ENCODE results near the gene BTNL9.
"Not testable (repeated sequence)": the region's sequence is repeated elsewhere in the genome, so short reads cannot be mapped to it uniquely, and the experiment has no call there.

BTNL9 gene

GRCh38 chr5:181042722-181043121 is 2.7 kb downstream of the BTNL9 start:
- DNase-seq (ENCODE audit: low spot score), result no peak

- no peak for DNase-seq (ENCODE audit: low spot score)
Observed at GRCh38 chr5:181043285-181044092, 3.4 kb downstream of the BTNL9 start.

GRCh38 chr5:181044093-181044599 is 4.1 kb downstream of the BTNL9 start:
- no peak for DNase-seq (ENCODE audit: low spot score)

GRCh38 chr5:181044662-181045305 is 4.7 kb downstream of the BTNL9 start:
- DNase-seq (ENCODE audit: low spot score), result no peak

- no peak for DNase-seq (ENCODE audit: low spot score)
Observed at GRCh38 chr5:181045316-181045715, 5.2 kb downstream of the BTNL9 start.

GRCh38 chr5:181045857-181046256 is 5.8 kb downstream of the BTNL9 start:
- not testable (repeated sequence) for DNase-seq (ENCODE audit: low spot score)

GRCh38 chr5:181047288-181047687 is 7.2 kb downstream of the BTNL9 start:
- no peak for DNase-seq (ENCODE audit: low spot score)

GRCh38 chr5:181047921-181048320 is 7.9 kb downstream of the BTNL9 start:
- no peak for DNase-seq (ENCODE audit: low spot score)

GRCh38 chr5:181050016-181050415 is 9.9 kb downstream of the BTNL9 start:
- no peak for DNase-seq (ENCODE audit: low spot score)

- no peak for DNase-seq (ENCODE audit: low spot score)
Observed at GRCh38 chr5:181051841-181052671, 12.0 kb downstream of the BTNL9 start.

- peak; percentile 43 for DNase-seq (ENCODE audit: low spot score)
Observed at GRCh38 chr5:181052672-181053487, 12.8 kb downstream of the BTNL9 start.

GRCh38 chr5:181053488-181054121 is 13.5 kb downstream of the BTNL9 start:
- DNase-seq (ENCODE audit: low spot score), result peak; percentile 35

- no peak for DNase-seq (ENCODE audit: low spot score)
Observed at GRCh38 chr5:181054138-181054537, 14.1 kb downstream of the BTNL9 start.

GRCh38 chr5:181054871-181055459 is 14.9 kb downstream of the BTNL9 start:
- DNase-seq (ENCODE audit: low spot score), result no peak

- no peak for DNase-seq (ENCODE audit: low spot score)
Observed at GRCh38 chr5:181056431-181056830, 16.4 kb downstream of the BTNL9 start.

- no peak for DNase-seq (ENCODE audit: low spot score)
Observed at GRCh38 chr5:181058321-181058720, 18.3 kb downstream of the BTNL9 start.

GRCh38 chr5:181058786-181059296 is 18.8 kb downstream of the BTNL9 start:
- no peak for DNase-seq (ENCODE audit: low spot score)

GRCh38 chr5:181059297-181060230 is 19.5 kb downstream of the BTNL9 start:
- no peak for DNase-seq (ENCODE audit: low spot score)

GRCh38 chr5:181060231-181060590 is 20.1 kb downstream of the BTNL9 start:
- DNase-seq (ENCODE audit: low spot score), result no peak
